Neural progenitor cell (in vitro differentiated cells): ENCODE results near the gene TM9SF4. TPM values are rescaled to one million over a fixed set of nuclear protein-coding genes. Genes with fewer than 3 reads are reported as not detected.

Experiments
- DNase-seq: peaks from one replicate; pipeline ENCODE4 v3.0.0-alpha.2; 2016; ENCODE audit warnings: low spot score
- H2AFZ ChIP-seq: fragments of 200-600 bp; sonication (generic); replicated peaks from 2 replicates; pipeline ENCODE4 v1.6.1; 2016; ENCODE audit warnings: antibody characterized with exemption
- H3F3A ChIP-seq: fragments of 200-600 bp; sonication (generic); 2 replicates; pipeline ENCODE4 v1.6.1; 2016; ENCODE audit warnings: antibody characterized with exemption, low read depth
- H3K27ac ChIP-seq: fragments of 200-600 bp; sonication (generic); 2 replicates; pipeline ENCODE4 v1.5.1; 2016; ENCODE audit warnings: mild to moderate bottlenecking
- H3K27me3 ChIP-seq: fragments of 200-600 bp; sonication (generic); 2 replicates; pipeline ENCODE4 v1.6.1; 2016; ENCODE audit warnings: mild to moderate bottlenecking, moderate library complexity
- H3K36me3 ChIP-seq: fragments of 200-600 bp; sonication (generic); 2 replicates; pipeline ENCODE4 v1.5.1; 2016
- H3K4me1 ChIP-seq: fragments of 200-600 bp; sonication (generic); 2 replicates; pipeline ENCODE4 v1.6.1; 2016; ENCODE audit warnings: mixed run types
- H3K4me2 ChIP-seq: fragments of 200-600 bp; sonication (generic); 2 replicates; pipeline ENCODE4 v1.6.1; 2016
- H3K4me3 ChIP-seq: fragments of 200-600 bp; sonication (generic); 2 replicates; pipeline ENCODE4 v1.5.1; 2016
- H3K79me2 ChIP-seq: fragments of 200-600 bp; sonication (generic); 2 replicates; pipeline ENCODE4 v1.6.1; 2016; ENCODE audit warnings: low read depth
- H3K9ac ChIP-seq: fragments of 200-600 bp; sonication (generic); 2 replicates; pipeline ENCODE4 v1.6.1; 2016
- H3K9me3 ChIP-seq: fragments of 200-600 bp; sonication (generic); 2 replicates; pipeline ENCODE4 v1.5.1; 2016; ENCODE audit warnings: low read depth
- H4K20me1 ChIP-seq: fragments of 200-600 bp; sonication (generic); 2 replicates; pipeline ENCODE4 v1.6.1; 2016; ENCODE audit warnings: low read depth
- H3K27ac Mint-ChIP-seq: 3 replicates; pipeline ENCODE4 v1.8.0; 2021; ENCODE audit warnings: mixed read lengths
- H3K27me3 Mint-ChIP-seq: 2 replicates; pipeline ENCODE4 v1.8.0; 2022; ENCODE audit warnings: low read depth, mild to moderate bottlenecking, inconsistent platforms, moderate library complexity, mixed read lengths; ENCODE audit not compliant: insufficient read depth
- H3K36me3 Mint-ChIP-seq: 3 replicates; pipeline ENCODE4 v1.8.0; 2021; ENCODE audit warnings: mixed read lengths
- H3K4me1 Mint-ChIP-seq: 3 replicates; pipeline ENCODE4 v1.8.0; 2021; ENCODE audit warnings: mixed read lengths
- H3K4me3 Mint-ChIP-seq: 3 replicates; pipeline ENCODE4 v1.8.0; 2021; ENCODE audit warnings: mild to moderate bottlenecking, moderate library complexity, mixed read lengths
- H3K9me3 Mint-ChIP-seq: 3 replicates; pipeline ENCODE4 v1.8.0; 2020; ENCODE audit warnings: mixed read lengths
- EZH2 ChIP-seq: fragments of 200-600 bp; sonication (generic); IDR thresholded peaks from 2 replicates; pipeline ENCODE4 v1.6.1; 2017; ENCODE audit warnings: antibody characterized with exemption, mild to moderate bottlenecking, moderate library complexity
- EZH2phosphoT487 ChIP-seq: fragments of 200-600 bp; sonication (generic); IDR thresholded peaks from 2 replicates; pipeline ENCODE4 v1.6.1; 2017; ENCODE audit warnings: antibody characterized with exemption
- total RNA-seq: library from RNA; depleted of rRNA; stranded (reverse); fragments of >200 nt; gene quantifications from 2 replicates; pipeline ENCODE4 v1.2.3, GENCODE V29; 2015; ENCODE audit warnings: low replicate concordance
- TF ChIP-seq, protein P1 (sequence below): fragments of 200-600 bp; sonication (generic); IDR thresholded peaks from 2 replicates; pipeline ENCODE4 v1.5.1; 2017; ENCODE audit warnings: antibody characterized with exemption, mild to moderate bottlenecking

The TM9SF4 gene
- total RNA-seq, 1 donor from 2014 or later, result 27.9 TPM

DNA sequence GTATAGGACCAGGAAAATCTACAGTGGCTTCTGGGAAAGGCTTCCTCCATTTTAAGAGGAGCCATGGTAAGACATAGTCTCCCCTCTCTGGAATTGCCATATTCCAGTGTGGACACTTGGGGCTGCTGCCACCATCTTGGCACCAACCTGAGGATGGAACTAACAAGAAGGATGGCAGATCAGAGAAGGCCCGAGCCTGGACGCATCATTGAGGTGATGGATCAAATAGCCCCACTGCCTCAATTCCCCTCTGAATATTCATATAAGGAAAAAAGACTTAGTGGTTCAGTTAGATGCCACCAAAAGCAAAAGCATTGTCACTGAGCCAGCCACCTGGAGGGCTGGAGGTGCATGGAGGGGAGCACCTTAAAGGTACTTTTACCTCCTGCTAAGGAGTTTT is 72.1 kb downstream of the TM9SF4 start:
- H3F3A ChIP-seq, result no peaks in the 10 kb centered on the region
- no peak overlapping the region for H3K27ac ChIP-seq
- Mint-ChIP-seq H3K27ac (no peak overlapping the region), H3K9me3 (peaks cover 3% of the 10 kb centered on the region), H3K36me3 (peaks cover 4% of the 10 kb centered on the region), H3K27me3 (peaks cover 5% of the 10 kb centered on the region), H3K4me1 (peaks cover 2% of the 10 kb centered on the region), H3K4me3 (no peak overlapping the region)
- H2AFZ ChIP-seq, result no peak overlapping the region
- H4K20me1 ChIP-seq, result no peaks in the 10 kb centered on the region
- H3K4me2 ChIP-seq, result no peak overlapping the region
- DNase-seq, result no peak
- no peaks in the 10 kb centered on the region for H3K9me3 ChIP-seq
- TF ChIP-seq EZH2, result no peak
- H3K36me3 ChIP-seq, result no peaks in the 10 kb centered on the region
- H3K4me3 ChIP-seq, result no peak overlapping the region
- H3K79me2 ChIP-seq, result no peaks in the 10 kb centered on the region
- no peaks in the 10 kb centered on the region for H3K27me3 ChIP-seq
- H3K9ac ChIP-seq, result no peak overlapping the region
- H3K4me1 ChIP-seq, result no peaks in the 10 kb centered on the region

DNA sequence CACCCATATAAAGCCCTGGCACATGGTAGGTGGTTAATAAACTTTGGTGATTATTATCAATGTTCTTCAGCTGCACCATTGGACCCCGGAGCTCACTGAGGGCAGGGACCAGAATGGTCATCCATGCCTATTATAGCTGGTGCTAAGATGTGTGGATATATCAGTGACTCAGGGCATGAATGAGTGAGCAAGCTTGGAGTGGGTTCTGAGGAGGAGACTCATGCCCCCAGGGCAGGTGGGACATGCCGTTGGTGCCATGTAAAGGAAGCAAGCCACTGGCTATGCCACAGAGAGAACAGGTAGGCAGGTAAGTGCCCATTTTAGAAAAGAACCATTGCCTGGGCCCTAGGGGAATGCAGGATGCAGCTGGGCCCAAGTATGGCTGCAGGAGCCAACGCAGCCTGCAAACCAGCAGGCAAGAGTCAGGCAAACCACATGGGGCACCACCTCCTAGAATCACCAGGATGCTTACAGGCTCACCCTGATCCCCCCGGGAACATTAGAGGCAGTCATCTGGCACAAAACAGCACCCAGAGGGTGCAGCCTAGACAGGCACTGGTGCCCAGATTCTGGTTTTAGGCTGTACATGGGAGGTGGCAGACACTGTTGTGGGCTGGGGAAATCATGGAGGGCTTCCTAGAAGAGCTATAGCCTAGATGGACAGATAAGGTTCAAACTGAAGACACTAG is 74.6 kb downstream of the TM9SF4 start:
- no peaks in the 10 kb centered on the region for H3F3A ChIP-seq
- no peak overlapping the region for H3K9ac ChIP-seq
- peaks cover 8% of the 10 kb centered on the region for H3K27me3 Mint-ChIP-seq
- H3K4me2 ChIP-seq, result no peak overlapping the region
- peaks cover 6% of the 10 kb centered on the region for H3K4me1 Mint-ChIP-seq
- H3K27ac Mint-ChIP-seq, result no peak overlapping the region
- peaks cover 3% of the 10 kb centered on the region for H3K36me3 Mint-ChIP-seq
- H3K79me2 ChIP-seq, result peaks cover 8% of the 10 kb centered on the region
- H3K4me1 ChIP-seq, result no peaks in the 10 kb centered on the region
- H4K20me1 ChIP-seq, result no peaks in the 10 kb centered on the region
- no peaks in the 10 kb centered on the region for H3K9me3 Mint-ChIP-seq
- no peaks in the 10 kb centered on the region for H3K27me3 ChIP-seq
- DNase-seq, result no peak
- no peak overlapping the region for H3K4me3 Mint-ChIP-seq
- H3K36me3 ChIP-seq, result no peaks in the 10 kb centered on the region
- H3K27ac ChIP-seq, result no peak overlapping the region
- no peak overlapping the region for H3K4me3 ChIP-seq
- no peaks in the 10 kb centered on the region for H3K9me3 ChIP-seq
- TF ChIP-seq, protein P1, sequence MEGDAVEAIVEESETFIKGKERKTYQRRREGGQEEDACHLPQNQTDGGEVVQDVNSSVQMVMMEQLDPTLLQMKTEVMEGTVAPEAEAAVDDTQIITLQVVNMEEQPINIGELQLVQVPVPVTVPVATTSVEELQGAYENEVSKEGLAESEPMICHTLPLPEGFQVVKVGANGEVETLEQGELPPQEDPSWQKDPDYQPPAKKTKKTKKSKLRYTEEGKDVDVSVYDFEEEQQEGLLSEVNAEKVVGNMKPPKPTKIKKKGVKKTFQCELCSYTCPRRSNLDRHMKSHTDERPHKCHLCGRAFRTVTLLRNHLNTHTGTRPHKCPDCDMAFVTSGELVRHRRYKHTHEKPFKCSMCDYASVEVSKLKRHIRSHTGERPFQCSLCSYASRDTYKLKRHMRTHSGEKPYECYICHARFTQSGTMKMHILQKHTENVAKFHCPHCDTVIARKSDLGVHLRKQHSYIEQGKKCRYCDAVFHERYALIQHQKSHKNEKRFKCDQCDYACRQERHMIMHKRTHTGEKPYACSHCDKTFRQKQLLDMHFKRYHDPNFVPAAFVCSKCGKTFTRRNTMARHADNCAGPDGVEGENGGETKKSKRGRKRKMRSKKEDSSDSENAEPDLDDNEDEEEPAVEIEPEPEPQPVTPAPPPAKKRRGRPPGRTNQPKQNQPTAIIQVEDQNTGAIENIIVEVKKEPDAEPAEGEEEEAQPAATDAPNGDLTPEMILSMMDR, result no peak
- no peak for TF ChIP-seq EZH2
- TF ChIP-seq EZH2phosphoT487, result no peak
- H2AFZ ChIP-seq, result no peak overlapping the region

DNA sequence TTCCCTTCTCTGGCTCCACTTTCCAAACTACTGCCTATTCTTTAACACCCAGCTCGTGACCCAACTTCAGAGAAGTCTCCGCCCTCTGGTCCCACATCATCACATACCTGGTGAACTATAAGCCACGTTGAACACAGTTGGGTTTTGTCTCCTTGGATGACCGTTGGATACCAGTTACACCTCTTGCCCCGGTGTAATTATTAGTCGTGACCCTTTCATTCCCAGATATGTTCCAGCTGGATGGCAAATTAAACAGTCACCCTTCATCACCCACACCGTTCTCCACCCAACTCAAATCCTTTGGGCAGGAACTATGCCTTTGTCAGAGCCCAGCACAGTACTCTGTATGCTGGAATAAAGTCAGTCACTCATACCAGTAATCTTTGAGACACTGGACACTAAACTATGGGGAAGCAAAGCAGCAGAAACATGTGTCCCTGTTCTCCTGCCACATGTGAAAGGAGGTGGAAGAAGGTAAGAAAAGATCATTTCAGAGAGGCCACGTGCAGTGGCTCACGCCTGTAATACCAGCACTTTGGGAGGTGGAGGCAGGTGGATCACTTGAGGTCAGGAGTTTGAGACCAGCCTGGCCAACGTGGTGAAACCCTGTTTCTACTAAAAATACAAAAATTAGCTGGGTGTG is 75.6 kb downstream of the TM9SF4 start:
- H3K4me3 Mint-ChIP-seq, result no peak overlapping the region
- peaks cover 3% of the 10 kb centered on the region for H3K36me3 Mint-ChIP-seq
- H3K27me3 Mint-ChIP-seq, result peaks cover 8% of the 10 kb centered on the region
- H3K4me1 Mint-ChIP-seq, result peaks cover 8% of the 10 kb centered on the region
- no peak for DNase-seq
- H3K79me2 ChIP-seq, result peaks cover 16% of the 10 kb centered on the region
- H3K27ac Mint-ChIP-seq, result no peak overlapping the region
- TF ChIP-seq, protein P1, result no peak
- TF ChIP-seq EZH2 (no peak), EZH2phosphoT487 (no peak)
- no peaks in the 10 kb centered on the region for H3K9me3 Mint-ChIP-seq
- H3F3A ChIP-seq, result no peaks in the 10 kb centered on the region
- H2AFZ ChIP-seq, result no peak overlapping the region
- H3K27me3 ChIP-seq, result no peaks in the 10 kb centered on the region
- no peak overlapping the region for H3K27ac ChIP-seq
- H3K4me1 ChIP-seq, result peaks cover 6% of the 10 kb centered on the region
- H3K9ac ChIP-seq, result no peak overlapping the region
- H4K20me1 ChIP-seq, result no peaks in the 10 kb centered on the region
- no peak overlapping the region for H3K4me2 ChIP-seq
- H3K4me3 ChIP-seq, result no peak overlapping the region
- H3K9me3 ChIP-seq, result no peaks in the 10 kb centered on the region
- no peaks in the 10 kb centered on the region for H3K36me3 ChIP-seq

DNA sequence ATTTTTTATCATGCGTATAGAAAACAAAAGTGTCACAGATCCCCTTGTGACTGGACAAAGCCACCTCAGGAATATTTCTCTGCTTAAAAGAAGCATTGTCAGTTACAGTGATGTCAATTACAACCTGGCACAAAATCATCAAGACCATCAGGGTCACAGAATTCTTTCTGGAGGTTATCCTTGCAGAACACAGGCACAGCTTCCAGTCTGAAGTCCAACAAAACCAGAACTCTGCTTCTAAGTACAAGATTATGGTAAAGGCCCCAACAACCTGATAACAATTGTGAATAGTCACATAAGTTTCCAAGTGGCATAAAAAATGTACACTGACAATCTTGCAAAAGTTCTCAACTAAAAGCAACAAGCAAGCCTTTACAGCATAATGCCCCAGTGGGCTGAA is 77.0 kb downstream of the TM9SF4 start:
- peaks cover 17% of the 10 kb centered on the region for H3K4me1 Mint-ChIP-seq
- H3K27ac Mint-ChIP-seq, result no peak overlapping the region
- Histone ChIP-seq H3K4me1 (peaks cover 15% of the 10 kb centered on the region), H4K20me1 (peaks cover 10% of the 10 kb centered on the region), H3K4me3 (no peak overlapping the region), H2AFZ (no peak overlapping the region), H3F3A (peaks cover 14% of the 10 kb centered on the region), H3K9ac (no peak overlapping the region), H3K36me3 (no peaks in the 10 kb centered on the region), H3K27me3 (no peaks in the 10 kb centered on the region), H3K4me2 (no peak overlapping the region), H3K9me3 (no peaks in the 10 kb centered on the region), H3K79me2 (peaks cover 16% of the 10 kb centered on the region), H3K27ac (no peak overlapping the region)
- TF ChIP-seq EZH2, result no peak
- TF ChIP-seq, protein P1, result no peak
- TF ChIP-seq EZH2phosphoT487, result no peak
- no peak for DNase-seq
- no peak overlapping the region for H3K4me3 Mint-ChIP-seq
- no peaks in the 10 kb centered on the region for H3K9me3 Mint-ChIP-seq
- peaks cover 3% of the 10 kb centered on the region for H3K36me3 Mint-ChIP-seq
- peaks cover 12% of the 10 kb centered on the region for H3K27me3 Mint-ChIP-seq
